B cell (primary cell): Measurements from ENCODE around the gene NYNRIN. TPM values are rescaled to one million over a fixed set of nuclear protein-coding genes. Genes with fewer than 3 reads are reported as not detected.
"Not testable (repeated sequence)": the region's sequence is repeated elsewhere in the genome, so short reads cannot be mapped to it uniquely, and the experiment has no call there.

ENCODE experiments used
- ATAC-seq: fragments of 200-7000 bp; cut with Tn5 transposase; one replicate; pipeline ENCODE4 v1.10.0; 2021; ENCODE audit warnings: low read depth, mild to moderate bottlenecking, moderate number of reproducible peaks, moderate library complexity
- CTCF ChIA-PET: fragments of 350-600 bp; sonication (Branson Sonifier 250); formaldehyde crosslinking; loops from one replicate; lab custom pipeline; 2021; ENCODE audit warnings: antibody characterized with exemption, inconsistent platforms; lab: Charles Lee
- POLR2A ChIA-PET: fragments of 350-600 bp; sonication (Branson Sonifier 250); formaldehyde crosslinking; loops from one replicate; lab custom pipeline; 2021; ENCODE audit warnings: antibody characterized with exemption; lab: Charles Lee
- DNase-seq: peaks from one replicate; pipeline ENCODE4 v3.0.0; 2013
- H2AFZ ChIP-seq: 2 replicates; pipeline ENCODE4 v1.6.1; 2012; ENCODE audit warnings: mild to moderate bottlenecking, low read depth, low read length; ENCODE audit not compliant: insufficient read depth, poor library complexity, severe bottlenecking
- H3K27ac ChIP-seq, 2 donors: 1 replicate in 1 of 2; 2 replicates in 1 of 2; pipeline ENCODE4 v1.5.1; 2012 to 2013; ENCODE audit warnings: low read length in 2 of 2, mild to moderate bottlenecking in 2 of 2, moderate library complexity in 1 of 2
- H3K27me3 ChIP-seq, 4 experiments: fragments of 200-600 bp in 1 of 4; sonication (generic) in 1 of 4; replicated peaks in 1 of 4; 1 replicate in 2 of 4; 2 replicates in 2 of 4; pipeline versions ENCODE4 v1.6.1 to v1.7.0; 2013 to 2016; ENCODE audit warnings: low read length in 3 of 4, mild to moderate bottlenecking in 2 of 4, mixed read lengths in 1 of 4, moderate library complexity in 1 of 4; ENCODE audit not compliant: insufficient read depth in 4 of 4, control insufficient read depth in 3 of 4; ENCODE audit errors: control extremely low read depth in 1 of 4
- H3K36me3 ChIP-seq, 2 experiments: replicated peaks in 1 of 2; 1 replicate in 1 of 2; 2 replicates in 1 of 2; pipeline versions ENCODE4 v1.6.1 to v1.7.1; 2013; ENCODE audit warnings: low read length in 1 of 2; ENCODE audit not compliant: insufficient read depth in 2 of 2, control insufficient read depth in 1 of 2; ENCODE audit errors: control extremely low read depth in 1 of 2, extremely low read depth in 1 of 2
- H3K4me1 ChIP-seq, 2 donors: fragments of 200-600 bp in 1 of 2; sonication (generic) in 1 of 2; 1 replicate in 1 of 2; 2 replicates in 1 of 2; pipeline versions ENCODE4 v1.5.1 to v1.6.1; 2013 to 2017; ENCODE audit warnings: low read length in 2 of 2; ENCODE audit not compliant: control insufficient read depth in 2 of 2, insufficient read depth in 2 of 2
- H3K4me2 ChIP-seq: replicated peaks from 2 replicates; pipeline ENCODE3; 2012; ENCODE audit warnings: mild to moderate bottlenecking, low read depth, low read length; ENCODE audit not compliant: poor library complexity, severe bottlenecking
- H3K4me3 ChIP-seq, 5 experiments: fragments of 200-600 bp in 1 of 5; sonication (generic) in 1 of 5; 1 replicate in 3 of 5; 2 replicates in 2 of 5; pipeline versions ENCODE4 v1.5.1 to v1.7.0; 2011 to 2016; ENCODE audit warnings: low read length in 4 of 5, mild to moderate bottlenecking in 4 of 5, low read depth in 2 of 5, control low read depth in 1 of 5, moderate library complexity in 1 of 5; ENCODE audit not compliant: insufficient read depth in 1 of 5; ENCODE audit errors: control extremely low read depth in 1 of 5, extremely low read depth in 1 of 5
- H3K79me2 ChIP-seq: fragments of 200-600 bp; sonication (generic); one replicate; pipeline ENCODE4 v1.6.0; 2016; ENCODE audit warnings: low read length; ENCODE audit not compliant: control insufficient read depth, insufficient read depth
- H3K9ac ChIP-seq: fragments of 200-600 bp; sonication (generic); 2 replicates; pipeline ENCODE4 v1.6.1; 2017; ENCODE audit warnings: mild to moderate bottlenecking, low read length, moderate library complexity
- H3K9me3 ChIP-seq, 3 donors: one replicate each; pipeline versions ENCODE4 v1.6.1 to v1.7.1; 2013; ENCODE audit warnings: low read length in 2 of 3; ENCODE audit not compliant: control insufficient read depth in 2 of 3, insufficient read depth in 1 of 3; ENCODE audit errors: control extremely low read depth in 1 of 3
- H4K20me1 ChIP-seq: 2 replicates; pipeline ENCODE4 v1.6.0; 2012; ENCODE audit warnings: mild to moderate bottlenecking, low read length; ENCODE audit not compliant: insufficient read depth, control insufficient read depth, poor library complexity, severe bottlenecking
- H3K27ac Mint-ChIP-seq: one replicate; pipeline ENCODE4 v1.8.0; 2021; ENCODE audit warnings: mixed read lengths
- H3K27me3 Mint-ChIP-seq: one replicate; pipeline ENCODE4 v1.8.0; 2021; ENCODE audit warnings: mixed read lengths
- H3K4me1 Mint-ChIP-seq: one replicate; pipeline ENCODE4 v1.8.0; 2021; ENCODE audit warnings: mixed read lengths
- H3K4me3 Mint-ChIP-seq: one replicate; pipeline ENCODE4 v1.8.0; 2021; ENCODE audit warnings: mixed read lengths
- H3K9me3 Mint-ChIP-seq: one replicate; pipeline ENCODE4 v1.8.0; 2022; ENCODE audit warnings: mixed read lengths; ENCODE audit not compliant: insufficient read depth
- EZH2 ChIP-seq: IDR thresholded peaks from 2 replicates; pipeline ENCODE4 v1.6.1; 2012; ENCODE audit warnings: borderline replicate concordance, low read depth, mild to moderate bottlenecking, moderate library complexity, low read length; ENCODE audit not compliant: insufficient read depth, poor library complexity, severe bottlenecking
- WGBS: methylation state at CpG from one replicate; pipeline ENCODE4 v1.1.5; 2013; ENCODE audit warnings: missing lambda C conversion rate; ENCODE audit not compliant: insufficient coverage; 5-methylcytosine and 5-hydroxymethylcytosine counted together
- intact Hi-C: fragments of 100-400 bp; cut with micrococcal nuclease; formaldehyde crosslinking; loops from one replicate; pipeline ENCODE4 v1.10.0; 2022
- polyA plus RNA-seq: library from polyadenylated mRNA; depleted of rRNA; stranded (reverse); fragments of >200 nt; gene quantifications from 2 replicates; pipeline ENCODE4 v1.2.3, GENCODE V29; 2012
- total RNA-seq, 2 donors: library from RNA; stranded (reverse); fragments of 120-200 nt in 1 of 2; gene quantifications; 1 replicate in 1 of 2; 2 replicates in 1 of 2; pipeline versions ENCODE4 v1.2.3 to v1.2.4, GENCODE V29; 2013 to 2022
- TF ChIP-seq, protein P1 (sequence below): fragments of 200-600 bp; IDR thresholded peaks from one replicate; pipeline ENCODE4 v1.8.0; 2022; ENCODE audit warnings: antibody characterized with exemption, mild to moderate bottlenecking

Gene NYNRIN
- total and polyA plus RNA-seq, 2 donors (not counting 1 experiment from before 2014, with no cell fraction given) = 0.04 to 0.34 TPM

DNA sequence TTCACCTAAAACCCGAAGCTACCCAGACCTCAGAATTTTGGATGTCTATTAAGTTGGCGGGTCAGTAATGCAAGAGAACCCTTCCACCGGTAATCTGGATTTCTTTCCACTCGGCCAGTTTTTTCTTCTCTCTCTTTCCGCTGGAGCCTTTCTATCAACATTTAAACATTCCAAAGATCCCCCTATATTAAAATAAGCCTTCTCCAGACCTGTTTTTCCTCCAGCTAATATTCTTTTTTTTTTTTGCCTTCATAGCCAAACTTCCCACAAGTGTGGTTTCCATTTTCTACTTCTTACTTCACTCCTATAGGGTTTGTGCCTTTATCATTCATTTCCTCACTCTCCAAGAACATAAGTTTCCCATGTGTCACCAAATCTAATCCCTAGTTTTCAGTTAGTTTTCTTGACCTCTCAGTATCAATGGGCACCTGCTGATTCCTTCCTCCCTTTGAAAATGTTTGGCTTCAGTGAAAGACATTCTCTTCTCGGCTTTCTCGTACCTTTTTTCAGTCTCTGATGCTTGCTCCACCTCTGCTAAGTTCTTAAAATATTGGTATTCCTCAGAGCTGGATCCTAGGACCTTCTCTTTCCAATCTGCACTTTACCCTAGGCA is 44.4 kb downstream of the NYNRIN start:
- TF ChIP-seq, protein P1, sequence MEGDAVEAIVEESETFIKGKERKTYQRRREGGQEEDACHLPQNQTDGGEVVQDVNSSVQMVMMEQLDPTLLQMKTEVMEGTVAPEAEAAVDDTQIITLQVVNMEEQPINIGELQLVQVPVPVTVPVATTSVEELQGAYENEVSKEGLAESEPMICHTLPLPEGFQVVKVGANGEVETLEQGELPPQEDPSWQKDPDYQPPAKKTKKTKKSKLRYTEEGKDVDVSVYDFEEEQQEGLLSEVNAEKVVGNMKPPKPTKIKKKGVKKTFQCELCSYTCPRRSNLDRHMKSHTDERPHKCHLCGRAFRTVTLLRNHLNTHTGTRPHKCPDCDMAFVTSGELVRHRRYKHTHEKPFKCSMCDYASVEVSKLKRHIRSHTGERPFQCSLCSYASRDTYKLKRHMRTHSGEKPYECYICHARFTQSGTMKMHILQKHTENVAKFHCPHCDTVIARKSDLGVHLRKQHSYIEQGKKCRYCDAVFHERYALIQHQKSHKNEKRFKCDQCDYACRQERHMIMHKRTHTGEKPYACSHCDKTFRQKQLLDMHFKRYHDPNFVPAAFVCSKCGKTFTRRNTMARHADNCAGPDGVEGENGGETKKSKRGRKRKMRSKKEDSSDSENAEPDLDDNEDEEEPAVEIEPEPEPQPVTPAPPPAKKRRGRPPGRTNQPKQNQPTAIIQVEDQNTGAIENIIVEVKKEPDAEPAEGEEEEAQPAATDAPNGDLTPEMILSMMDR = no peak
- TF ChIP-seq EZH2 = no peak
- peak overlapping the region; percentile 64 for H2AFZ ChIP-seq
- intact Hi-C loops = loop anchor here (2.0 to 5.0 kb wide), 5 partner anchors 296 to 1142 kb away; partner anchors contain the start of genes AP1G2, DCAF11, NRL and PABPN1
- Mint-ChIP-seq H3K4me3 (peak overlapping the region; percentile 97), H3K27ac (peak overlapping the region; percentile 98), H3K4me1 (peaks cover 42% of the 10 kb centered on the region), H3K9me3 (no peaks in the 10 kb centered on the region), H3K27me3 (no peaks in the 10 kb centered on the region)
- peaks cover 24% of the 10 kb centered on the region for H3K79me2 ChIP-seq
- ChIA-PET POLR2A (interaction anchor here (0.7 to 2.2 kb wide), 3 partner anchors 12 to 201 kb away, joined by 7 to 18 read pairs (median 7); partner anchors contain the start of genes CBLN3, KHNYN and TINF2), CTCF (interaction anchor here (1.4 to 5.0 kb wide), 3 partner anchors 12 to 110 kb away, joined by 5 to 56 read pairs (median 37); partner anchors contain the start of genes CBLN3 and KHNYN)
- peak overlapping the region; percentile 96 for H3K27ac ChIP-seq
- H3K4me2 ChIP-seq = peak overlapping the region; percentile 86
- H3K9me3 ChIP-seq = no peaks in the 10 kb centered on the region
- no peak for DNase-seq
- ATAC-seq = no peak
- H3K36me3 ChIP-seq = peaks cover 0 to 27% of the 10 kb centered on the region in 2 experiments
- H3K4me1 ChIP-seq = peaks cover 15 to 25% of the 10 kb centered on the region in 2 donors
- H3K27me3 ChIP-seq = no peaks in the 10 kb centered on the region
- 17% methylated on average over 6 of the region's 7 CpGs for WGBS
- H3K4me3 ChIP-seq = peak overlapping the region; percentile 63 to 98 (median 94)
- peaks cover 37% of the 10 kb centered on the region for H4K20me1 ChIP-seq
- H3K9ac ChIP-seq = peak overlapping the region; percentile 61

DNA sequence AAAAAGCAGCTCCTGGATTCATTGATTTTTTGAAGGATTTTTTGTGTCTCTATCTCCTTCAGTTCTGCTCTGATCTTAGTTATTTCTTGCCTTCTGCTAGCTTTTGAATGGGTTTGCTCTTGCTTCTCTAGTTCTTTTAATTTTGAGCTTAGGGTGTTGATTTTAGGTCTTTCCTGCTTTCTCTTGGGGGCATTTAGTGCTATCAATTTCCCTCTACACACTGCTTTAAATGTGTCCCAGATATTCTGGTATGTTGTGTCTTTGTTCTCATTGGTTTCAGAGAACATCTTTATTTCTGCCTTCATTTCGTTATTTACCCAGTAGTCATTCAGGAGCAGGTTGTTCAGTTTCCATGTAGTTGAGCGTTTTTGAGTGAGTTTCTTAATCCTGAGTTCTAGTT is 52.0 kb downstream of the NYNRIN start:
- ATAC-seq, H3K27ac ChIP-seq, H2AFZ ChIP-seq, CTCF ChIA-PET, H3K4me1 Mint-ChIP-seq, H4K20me1 ChIP-seq, POLR2A ChIA-PET, H3K4me3 ChIP-seq, H3K4me2 ChIP-seq, H3K27me3 ChIP-seq, H3K79me2 ChIP-seq, H3K9me3 Mint-ChIP-seq, H3K4me3 Mint-ChIP-seq, H3K36me3 ChIP-seq, H3K9ac ChIP-seq, DNase-seq, H3K9me3 ChIP-seq, H3K4me1 ChIP-seq, intact Hi-C loops, H3K27ac Mint-ChIP-seq, H3K27me3 Mint-ChIP-seq: not testable (repeated sequence)
- WGBS = no CpG with 5 or more reads among the region's 2 CpGs
